GM19238 (cell line): Measurements from ENCODE around the gene MED13L.
A peak's percentile ranks its signal among the peaks of the same experiment; 100 is the strongest.

Experiments used
- DNase-seq: peaks from one replicate; pipeline ENCODE4 v3.0.0; 2011; ENCODE audit warnings: low spot score; ENCODE audit not compliant: insufficient read length

Gene MED13L

GRCh38 chr12:116277467-116278278 lies at the start of gene MED13L:
Gene MED13L (minus strand): TSS chr12:116277693. CDS start chr12:116277131, 562 bp downstream.
- peak; percentile 96 for DNase-seq

GRCh38 chr12:116325336-116325664 lies 47.8 kb upstream of the MED13L start:
- DNase-seq = peak; percentile 29

- no peak for DNase-seq
These were observed 47.3 kb upstream of the MED13L start for GRCh38 chr12:116324654-116325335.

- DNase-seq = no peak
These were observed 46.2 kb upstream of the MED13L start for GRCh38 chr12:116323406-116324386.

GRCh38 chr12:116321913-116322312 lies 44.4 kb upstream of the MED13L start:
- DNase-seq = no peak

- DNase-seq = no peak
These were observed 43.3 kb upstream of the MED13L start for GRCh38 chr12:116320791-116321217.

GRCh38 chr12:116319898-116320621 lies 42.6 kb upstream of the MED13L start:
- DNase-seq = no peak

- DNase-seq = no peak
These were observed 41.9 kb upstream of the MED13L start for GRCh38 chr12:116319233-116319897.

- DNase-seq = no peak
These were observed 41.2 kb upstream of the MED13L start for GRCh38 chr12:116318576-116319232.

GRCh38 chr12:116317986-116318575 lies 40.6 kb upstream of the MED13L start:
- DNase-seq = no peak

- no peak for DNase-seq
These were observed 39.6 kb upstream of the MED13L start for GRCh38 chr12:116317139-116317538.

GRCh38 chr12:116314477-116314876 lies 37.0 kb upstream of the MED13L start:
- no peak for DNase-seq

- no peak for DNase-seq
These were observed 35.9 kb upstream of the MED13L start for GRCh38 chr12:116313194-116313927.

- no peak for DNase-seq
These were observed 32.6 kb upstream of the MED13L start for GRCh38 chr12:116310082-116310481.

- no peak for DNase-seq
These were observed 31.9 kb upstream of the MED13L start for GRCh38 chr12:116309343-116309742.

GRCh38 chr12:116308647-116309046 lies 31.2 kb upstream of the MED13L start:
- no peak for DNase-seq

- DNase-seq = no peak
These were observed 29.5 kb upstream of the MED13L start for GRCh38 chr12:116306968-116307367.

- no peak for DNase-seq
These were observed 29.0 kb upstream of the MED13L start for GRCh38 chr12:116306506-116306905.

GRCh38 chr12:116304621-116305020 lies 27.1 kb upstream of the MED13L start:
- DNase-seq = no peak
